Anterior cingulate cortex (tissue), 58 donors: ENCODE data around the gene TAB3.
"Not testable (repeated sequence)": the region's sequence is repeated elsewhere in the genome, so short reads cannot be mapped to it uniquely, and the experiment has no call there.

Experiments used
- DNase-seq, 58 donors: peaks; one replicate each; lab custom pipeline; 2025; lab: John Stamatoyannopoulos, UW

Gene TAB3

GRCh38 chrX:30822068-30822681 is 66.9 kb downstream of the TAB3 start:
- DNase-seq, result no peak

GRCh38 chrX:30821116-30821515 is 67.9 kb downstream of the TAB3 start:
- no peak for DNase-seq

GRCh38 chrX:30819080-30819479 is 70.0 kb downstream of the TAB3 start:
- DNase-seq, result no peak

- no peak for DNase-seq
These were observed 73.0 kb downstream of the TAB3 start for GRCh38 chrX:30816079-30816478.

DNA sequence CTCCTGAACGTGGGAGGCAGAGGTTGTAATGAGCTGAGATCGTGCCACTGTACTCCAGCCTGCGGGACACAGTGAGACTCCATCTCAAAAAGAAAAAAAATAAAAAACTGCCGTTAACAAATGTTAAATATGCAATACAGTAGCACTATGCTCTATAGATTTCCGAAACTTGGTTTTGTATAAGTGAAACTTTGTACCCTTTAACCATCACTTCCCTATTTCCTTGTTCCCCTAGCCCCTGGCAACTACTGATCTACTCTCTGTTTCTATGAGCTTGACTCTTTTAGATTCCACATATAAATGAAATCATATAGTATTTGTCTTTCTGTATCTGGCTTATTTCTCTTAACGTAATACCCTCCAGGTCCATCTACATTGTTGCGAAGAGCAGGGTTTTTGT is 74.1 kb downstream of the TAB3 start:
- no peak for DNase-seq

DNA sequence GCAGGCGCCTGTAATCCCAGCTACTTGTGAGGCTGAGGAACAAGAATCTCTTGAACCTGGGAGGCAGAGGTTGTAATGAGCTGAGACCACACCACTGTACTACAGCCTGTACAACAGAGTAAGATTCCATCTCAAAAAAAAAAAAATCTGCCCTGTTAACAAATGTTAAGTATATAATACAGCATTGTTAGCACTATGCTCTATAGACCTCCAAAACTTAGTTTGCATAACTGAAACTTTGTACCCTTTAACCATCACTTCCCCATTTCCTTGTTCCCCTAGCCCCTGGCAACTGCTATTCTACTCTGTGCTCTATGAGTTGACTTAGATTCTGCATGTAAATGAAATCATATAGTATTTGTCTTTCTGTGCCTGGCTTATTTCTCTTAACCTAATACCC is 76.7 kb downstream of the TAB3 start:
- DNase-seq, result no peak

DNA sequence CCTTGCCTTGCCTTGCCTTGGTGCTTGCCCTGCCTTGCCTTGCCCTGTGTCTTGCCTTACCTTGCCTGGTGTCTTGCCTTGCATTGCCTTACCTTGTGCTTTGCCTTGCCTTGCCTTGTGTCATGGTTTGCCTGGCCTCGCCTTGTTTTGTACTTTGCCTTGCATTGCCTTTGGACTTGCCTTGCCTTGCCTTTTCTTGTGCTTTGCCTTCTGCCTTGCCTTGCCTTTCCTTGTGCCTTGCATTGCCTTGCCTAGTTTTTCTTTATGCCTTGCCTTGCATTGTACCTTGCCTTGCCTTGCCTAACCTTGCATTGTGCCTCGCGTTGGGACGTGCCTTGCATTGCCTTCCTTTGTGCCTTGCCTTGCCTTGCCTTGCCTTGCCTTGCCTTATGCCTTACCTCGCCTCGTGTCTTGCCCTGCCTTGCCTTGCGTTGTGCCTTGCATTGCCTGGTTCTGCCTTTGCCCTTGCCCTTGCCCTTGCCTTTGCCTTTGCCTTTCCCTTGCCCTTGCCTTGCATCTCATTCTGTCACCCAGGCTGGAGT is 82.8 kb downstream of the TAB3 start:
- no peak for DNase-seq

- DNase-seq, result no peak
These were observed 84.6 kb downstream of the TAB3 start for GRCh38 chrX:30804462-30804861.

- DNase-seq, result no peak
These were observed 88.2 kb downstream of the TAB3 start for GRCh38 chrX:30800901-30801300.

- no peak for DNase-seq
These were observed 89.7 kb downstream of the TAB3 start for GRCh38 chrX:30799327-30799726.

GRCh38 chrX:30798810-30799209 is 90.2 kb downstream of the TAB3 start:
- DNase-seq, result no peak

- DNase-seq, result not testable (repeated sequence)
These were observed 91.8 kb downstream of the TAB3 start for GRCh38 chrX:30797301-30797700.

- DNase-seq, result no peak
These were observed 92.8 kb downstream of the TAB3 start for GRCh38 chrX:30795981-30796958.

GRCh38 chrX:30794497-30794896 is 94.6 kb downstream of the TAB3 start:
- no peak for DNase-seq

DNA sequence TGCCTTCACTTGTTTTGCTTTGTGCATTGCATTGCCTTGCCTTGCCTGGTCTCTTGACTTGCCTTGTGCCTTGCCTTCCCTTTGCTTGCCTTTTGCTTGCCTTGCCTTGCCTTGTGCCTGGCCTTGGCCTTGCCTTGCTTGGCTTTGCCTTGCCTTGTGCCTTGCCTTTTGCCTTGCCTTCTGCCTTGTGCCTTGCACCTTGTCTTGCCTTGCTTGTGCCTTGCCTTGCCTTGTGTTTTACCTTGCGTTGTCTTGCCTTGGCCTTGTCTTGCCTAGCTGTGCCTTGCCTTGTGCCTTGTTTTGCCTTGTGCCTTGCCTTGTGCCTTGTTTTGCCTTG is 95.3 kb downstream of the TAB3 start:
- no peak for DNase-seq

DNA sequence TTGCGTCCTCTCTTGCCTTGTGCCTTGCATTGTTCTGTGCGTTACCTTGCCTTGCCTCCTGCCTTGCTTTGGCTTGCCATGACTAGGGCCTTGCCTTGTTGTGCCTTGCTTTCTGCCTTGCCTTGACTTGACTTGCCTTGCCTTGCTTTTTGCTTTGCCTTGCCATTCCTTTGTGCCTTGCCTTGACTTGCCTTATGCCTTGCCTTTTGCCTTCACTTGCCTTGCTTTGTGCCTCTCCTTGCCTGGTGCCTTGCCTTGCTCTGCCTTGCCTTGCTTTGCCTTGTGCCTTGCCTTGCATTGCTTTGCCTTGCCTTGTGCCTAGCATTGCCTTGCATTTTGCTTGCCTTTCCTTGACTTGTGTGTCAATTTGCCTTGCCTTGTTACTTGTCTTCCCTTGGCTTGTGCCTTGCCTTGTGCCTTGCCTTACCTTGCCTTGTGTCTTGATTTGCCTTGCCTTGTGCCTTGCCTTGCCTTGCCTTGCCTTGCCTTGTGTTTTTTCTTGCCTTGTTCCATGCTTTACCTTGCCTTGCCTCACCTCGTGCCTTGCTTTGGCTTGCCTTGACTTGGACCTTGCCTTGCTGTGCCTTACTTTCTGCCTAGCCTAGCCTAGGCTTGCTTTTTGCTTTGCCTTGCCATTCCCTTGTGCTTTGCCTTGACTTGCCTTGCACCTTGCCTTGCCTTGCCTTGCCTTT is 95.8 kb downstream of the TAB3 start:
- DNase-seq, result no peak

- no peak for DNase-seq
These were observed 97.5 kb downstream of the TAB3 start for GRCh38 chrX:30791296-30792278.

DNA sequence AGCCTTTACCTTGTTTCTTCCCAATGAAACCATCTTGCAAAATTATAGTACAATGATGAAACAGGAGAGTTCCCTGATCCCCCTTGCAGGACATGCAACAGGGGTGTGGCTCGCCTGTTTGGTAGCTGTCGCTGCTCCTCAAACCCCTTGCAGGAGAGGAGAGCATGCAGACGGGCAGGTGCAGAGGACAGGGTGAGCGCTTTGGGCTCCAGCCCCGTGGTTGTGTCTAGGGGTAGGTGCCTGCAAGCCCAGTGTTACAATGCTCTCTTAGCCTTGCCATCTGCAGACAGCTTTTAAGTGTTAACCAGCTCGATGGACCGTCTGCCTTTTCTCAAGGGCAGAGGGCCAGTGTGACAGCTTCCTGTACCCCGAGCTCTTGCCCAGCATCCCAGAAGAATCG is 102.0 kb downstream of the TAB3 start:
- DNase-seq, result no peak

- no peak for DNase-seq
These were observed 102.7 kb downstream of the TAB3 start for GRCh38 chrX:30786374-30786773.
